Dermis microvascular lymphatic vessel endothelial cell (primary cell): ENCODE results near the gene NDFIP2. TPM values are rescaled to one million over a fixed set of nuclear protein-coding genes. Genes with fewer than 3 reads are reported as not detected.

Experiments
- DNase-seq, 2 donors: peaks; one replicate each; pipeline versions ENCODE4 v3.0.0 to v3.0.0-alpha.2; 2010; ENCODE audit warnings: low read depth in 2 of 2
- total RNA-seq: library from RNA; depleted of rRNA; stranded (reverse); fragments of >200 nt; gene quantifications from 2 replicates; pipeline ENCODE4 v1.2.1, GENCODE V29; 2014

NDFIP2 gene
- 18.2 and 27.4 TPM in 2 replicates for total RNA-seq

GRCh38 chr13:79480954-79481684, at the start of gene NDFIP2:
NDFIP2 (plus strand) TSS chr13:79481155; CDS start chr13:79481204, 49 bp downstream.
- DNase-seq: peak; percentile 53 to 83

- DNase-seq: no peak
Measured at GRCh38 chr13:79432086-79432485, 48.9 kb upstream of the NDFIP2 start.

- DNase-seq: no peak
Measured at GRCh38 chr13:79432992-79433391, 48.0 kb upstream of the NDFIP2 start.

- DNase-seq: peak in 1 of 2 donors; percentile 59
Measured at GRCh38 chr13:79434556-79434955, 46.4 kb upstream of the NDFIP2 start.

GRCh38 chr13:79435561-79435990, 45.4 kb upstream of the NDFIP2 start:
- DNase-seq: peak in 1 of 2 donors; percentile 41

- no peak for DNase-seq
Measured at GRCh38 chr13:79439275-79439674, 41.7 kb upstream of the NDFIP2 start.

- no peak for DNase-seq
Measured at GRCh38 chr13:79440958-79441528, 39.9 kb upstream of the NDFIP2 start.

- no peak for DNase-seq
Measured at GRCh38 chr13:79442221-79442620, 38.7 kb upstream of the NDFIP2 start.

- DNase-seq: no peak
Measured at GRCh38 chr13:79442706-79443105, 38.2 kb upstream of the NDFIP2 start.

- no peak for DNase-seq
Measured at GRCh38 chr13:79445968-79446645, 34.8 kb upstream of the NDFIP2 start.

GRCh38 chr13:79447141-79447540, 33.8 kb upstream of the NDFIP2 start:
- DNase-seq: no peak

- DNase-seq: no peak
Measured at GRCh38 chr13:79447741-79448140, 33.2 kb upstream of the NDFIP2 start.

GRCh38 chr13:79448413-79448812, 32.5 kb upstream of the NDFIP2 start:
- peak in 1 of 2 donors; percentile 23 for DNase-seq

GRCh38 chr13:79450110-79450509, 30.8 kb upstream of the NDFIP2 start:
- DNase-seq: no peak

GRCh38 chr13:79451500-79451962, 29.4 kb upstream of the NDFIP2 start:
- peak in 1 of 2 donors; percentile 75 for DNase-seq

GRCh38 chr13:79452239-79452913, 28.6 kb upstream of the NDFIP2 start:
- DNase-seq: no peak

GRCh38 chr13:79455331-79455730, 25.6 kb upstream of the NDFIP2 start:
- DNase-seq: no peak

GRCh38 chr13:79456051-79456450, 24.9 kb upstream of the NDFIP2 start:
- DNase-seq: no peak

GRCh38 chr13:79456656-79457365, 24.1 kb upstream of the NDFIP2 start:
- DNase-seq: no peak

GRCh38 chr13:79457390-79457789, 23.6 kb upstream of the NDFIP2 start:
- DNase-seq: no peak

GRCh38 chr13:79457948-79458347, 23.0 kb upstream of the NDFIP2 start:
- DNase-seq: peak in 1 of 2 donors; percentile 76
